Sciatic nerve (tissue), 2 donors: ENCODE data around the gene FGF5. TPM values are rescaled to one million over a fixed set of nuclear protein-coding genes. Genes with fewer than 3 reads are reported as not detected.
A peak's percentile ranks its signal among the peaks of the same experiment; 100 is the strongest.

ENCODE experiments used
- ATAC-seq: fragments of 200-7000 bp; cut with Tn5 transposase; one replicate; pipeline ENCODE4 v1.9.1; 2020; ENCODE audit warnings: mild to moderate bottlenecking, moderate library complexity
- DNase-seq: peaks from one replicate; pipeline ENCODE4 v3.0.0-alpha.2; 2020; ENCODE audit warnings: low spot score
- intact Hi-C: fragments of 100-400 bp; cut with DNase I; formaldehyde crosslinking; loops from one replicate; pipeline ENCODE4 v1.14.2; 2022
- total RNA-seq: library from RNA; stranded (reverse); fragmentation: NEBNext Ultra II Directional; extraction: Animal tissue kit (Norgen Biotek cat#: 25700); gene quantifications from one replicate; pipeline ENCODE4 v1.2.1, GENCODE V29; 2021
- donor health status: DM: no; HTN: no; CAD: no.
- donor health status: DM: no; HTN: no; CAD: no.

Gene FGF5
- total RNA-seq, 1 donor from 2014 or later = 0.31 TPM

GRCh38 chr4:80321776-80322175 lies 55.3 kb downstream of the FGF5 start:
- DNase-seq = no peak
- ATAC-seq = no peak
- intact Hi-C loops = no loop called here

DNA sequence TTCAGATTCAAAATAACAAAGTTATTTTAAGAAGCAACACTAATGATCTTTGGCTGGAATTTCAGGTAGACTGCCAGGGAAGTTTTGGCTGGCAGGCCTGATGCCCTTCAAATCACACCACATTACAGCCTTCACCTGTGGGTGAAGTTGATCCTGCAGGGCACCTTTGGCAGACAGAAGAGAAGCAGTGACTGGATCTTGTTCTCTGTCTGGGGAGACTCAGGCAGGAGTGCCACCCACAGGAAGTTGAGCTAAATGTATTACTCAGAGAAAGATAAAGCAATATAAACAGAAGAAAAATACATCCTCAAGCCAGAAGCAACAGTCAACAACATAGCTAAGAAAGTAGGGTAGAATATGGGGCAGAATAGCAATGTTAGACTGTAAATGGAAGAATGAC lies 56.3 kb downstream of the FGF5 start:
- intact Hi-C loops = no loop called here
- ATAC-seq (no peak), DNase-seq (no peak)

DNA sequence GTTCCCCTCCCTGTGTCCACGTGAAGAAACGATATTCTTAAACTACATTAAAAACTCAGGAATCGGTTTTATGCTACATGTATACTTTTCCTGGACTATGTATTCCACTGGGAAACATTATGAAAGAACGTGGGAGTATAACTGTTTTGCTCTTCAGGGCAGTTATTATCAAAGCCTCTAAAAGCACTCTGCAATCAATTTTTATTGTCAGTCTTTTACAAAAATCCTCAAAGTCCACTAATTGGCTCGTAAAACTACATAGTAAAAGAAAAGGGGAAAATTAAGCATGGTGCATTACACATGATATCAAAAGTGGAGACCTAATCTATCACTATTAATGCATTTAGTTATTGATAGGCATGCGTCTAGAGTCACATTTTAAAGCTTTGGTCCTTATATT lies 57.7 kb downstream of the FGF5 start:
- DNase-seq = no peak
- ATAC-seq = no peak
- intact Hi-C loops = no loop called here

GRCh38 chr4:80331693-80332092 lies 65.2 kb downstream of the FGF5 start:
- intact Hi-C loops = no loop called here
- ATAC-seq (no peak), DNase-seq (no peak)

GRCh38 chr4:80333121-80333520 lies 66.7 kb downstream of the FGF5 start:
- intact Hi-C loops = no loop called here
- ATAC-seq (no peak), DNase-seq (no peak)

DNA sequence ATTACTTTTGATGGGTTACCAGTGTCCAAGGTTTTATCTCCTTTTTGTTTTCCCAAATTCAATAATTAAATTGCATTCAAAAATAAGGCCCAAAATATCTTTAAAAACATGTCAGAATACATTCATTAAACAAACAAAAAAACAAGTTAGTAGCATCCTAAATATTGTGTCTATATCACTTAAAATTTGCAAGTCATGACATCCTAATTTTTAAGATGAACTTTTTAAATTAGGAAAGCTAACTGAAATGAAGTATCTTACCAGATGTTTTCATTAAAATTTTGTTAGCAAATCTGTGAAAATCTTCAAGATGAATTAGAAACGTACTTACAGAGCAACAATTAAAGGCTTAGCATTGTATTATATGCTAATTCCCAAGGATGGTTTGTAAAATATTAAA lies 68.1 kb downstream of the FGF5 start:
- intact Hi-C loops = no loop called here
- no peak for ATAC-seq
- no peak for DNase-seq

DNA sequence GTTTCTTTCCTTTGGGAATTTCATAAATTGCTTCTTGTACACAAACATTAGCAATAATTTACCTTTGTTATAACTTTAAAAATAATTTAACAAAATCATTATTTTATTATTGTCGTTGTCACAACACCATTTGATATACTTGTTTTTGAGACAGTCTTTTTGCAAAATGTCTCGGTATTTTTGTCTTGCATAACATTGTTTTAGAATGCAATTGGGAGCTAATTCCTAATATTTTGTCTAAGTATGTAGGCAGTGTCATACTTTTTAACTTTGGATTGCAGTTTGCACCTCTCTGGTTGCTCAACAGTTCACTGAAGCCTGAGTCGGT lies 68.7 kb downstream of the FGF5 start:
- ATAC-seq = no peak
- no peak for DNase-seq
- intact Hi-C loops = no loop called here

GRCh38 chr4:80335554-80336358 lies 69.3 kb downstream of the FGF5 start, which contains the start of gene CFAP299:
TSS of gene CFAP299 (plus strand) at chr4:80335730.
- peak; percentile 88 for DNase-seq
- ATAC-seq = peak; percentile 96
- intact Hi-C loops = no loop called here

DNA sequence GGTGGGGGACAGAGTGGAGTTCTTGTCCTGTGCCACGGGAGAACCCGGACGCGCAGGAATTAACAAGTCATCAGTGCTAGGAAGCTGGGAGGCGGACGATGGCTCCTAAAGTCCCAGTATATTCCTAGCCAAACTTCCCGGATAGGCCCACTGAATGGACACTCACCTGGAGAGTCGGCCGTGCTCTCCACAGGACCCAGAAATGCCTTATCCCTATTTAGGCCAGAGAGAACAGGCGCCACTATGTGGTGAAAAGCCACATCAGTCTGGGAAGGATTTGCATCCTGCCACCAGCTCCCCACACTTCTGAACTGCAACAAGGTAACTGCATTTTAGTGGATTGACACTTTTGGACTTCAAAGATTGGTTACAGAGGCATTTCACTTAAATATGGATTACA lies 70.1 kb downstream of the FGF5 start:
- no peak for DNase-seq
- ATAC-seq = peak; percentile 44
- intact Hi-C loops = no loop called here

DNA sequence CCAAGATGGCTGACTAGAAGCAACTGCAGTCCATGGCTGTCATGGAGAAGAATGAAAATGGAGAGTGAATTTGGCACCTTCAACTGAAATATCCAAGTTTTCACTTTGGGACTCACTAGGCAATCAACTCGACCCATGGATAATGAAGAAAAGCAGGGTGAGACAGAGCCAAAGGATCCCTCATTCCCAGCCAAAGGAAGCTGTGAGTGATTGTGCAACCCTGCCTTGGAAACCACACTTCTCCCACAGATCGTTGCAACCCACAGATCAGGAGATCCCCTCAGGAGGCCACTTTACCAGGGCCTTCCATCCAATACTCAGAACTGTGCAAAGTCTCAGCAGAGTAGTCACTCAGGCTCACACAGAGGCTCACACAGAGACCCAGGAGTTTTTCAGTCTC lies 73.6 kb downstream of the FGF5 start:
- intact Hi-C loops = no loop called here
- no peak for DNase-seq
- ATAC-seq = peak; percentile 49

Other genes with a start within 250 kb of the FGF5 start
- gene ANTXR2, start 193.4 kb upstream of the FGF5 start, total RNA-seq = 94.4 TPM
- gene PRDM8, start 69.2 kb upstream of the FGF5 start, total RNA-seq = 8.0 TPM
- 0.22 TPM for gene CFAP299, start 69.1 kb downstream of the FGF5 start, total RNA-seq